Upper lobe of left lung (tissue), 6 donors: ENCODE measurements around the gene HBS1L. TPM values are rescaled to one million over a fixed set of nuclear protein-coding genes. Genes with fewer than 3 reads are reported as not detected.

Source experiments
- ATAC-seq, 2 donors: fragments of 200-7000 bp; cut with Tn5 transposase; one replicate each; pipeline ENCODE4 v1.9.1; 2022; ENCODE audit warnings: mild to moderate bottlenecking in 2 of 2, moderate library complexity in 2 of 2; ENCODE audit not compliant: low FRiP score in 2 of 2
- DNase-seq, 2 donors: peaks; one replicate each; pipeline ENCODE4 v3.0.0-alpha.2; 2019 to 2020
- H3K27ac ChIP-seq, 4 donors: fragments of 200-600 bp; sonication (generic); one replicate each; pipeline ENCODE4 v1.5.1; 2016 to 2019
- H3K27me3 ChIP-seq, 4 donors: fragments of 200-600 bp; sonication (generic); one replicate each; pipeline ENCODE4 v1.5.1; 2017 to 2019
- H3K36me3 ChIP-seq, 4 donors: fragments of 200-600 bp; sonication (generic); one replicate each; pipeline ENCODE4 v1.5.1; 2016 to 2019
- H3K4me1 ChIP-seq, 4 donors: fragments of 200-600 bp; sonication (generic); one replicate each; pipeline ENCODE4 v1.5.1; 2018 to 2019
- H3K4me3 ChIP-seq, 4 donors: fragments of 200-600 bp; sonication (generic); one replicate each; pipeline ENCODE4 v1.5.1; 2017 to 2019; ENCODE audit warnings: mild to moderate bottlenecking in 2 of 4, moderate library complexity in 1 of 4
- H3K9me3 ChIP-seq, 4 donors: fragments of 200-600 bp; sonication (generic); one replicate each; pipeline ENCODE4 v1.5.1; 2018 to 2019
- EP300 ChIP-seq, 4 donors: sonication (generic); formaldehyde crosslinking; IDR thresholded peaks; one replicate each; pipeline ENCODE4 v1.5.1; 2017; ENCODE audit warnings: antibody characterized with exemption in 4 of 4, control low read depth in 2 of 4
- POLR2A ChIP-seq, 4 donors: fragments of 450-650 bp; IDR thresholded peaks; one replicate each; pipeline ENCODE4 v1.5.1; 2016 to 2017; ENCODE audit warnings: antibody characterized with exemption in 4 of 4, mild to moderate bottlenecking in 2 of 4
- POLR2AphosphoS5 ChIP-seq, 2 donors: sonication (generic); formaldehyde crosslinking; IDR thresholded peaks; one replicate each; pipeline ENCODE4 v1.5.1; 2017; ENCODE audit warnings: antibody characterized with exemption in 2 of 2
- WGBS, 2 donors: methylation state at CpG; one replicate each; pipeline ENCODE4 v1.1.5; 2017 to 2018; 5-methylcytosine and 5-hydroxymethylcytosine counted together
- total RNA-seq, 6 donors: library from RNA; depleted of rRNA in 4 of 6; stranded (reverse); fragments of >200 nt in 4 of 6; gene quantifications; one replicate each; pipeline versions ENCODE4 v1.1.0 to v1.2.1, GENCODE V29; 2016 to 2021
- TF ChIP-seq, protein P1 (sequence below), 6 experiments: fragments of 450-650 bp in 4 of 6; fragments of 200-600 bp in 2 of 6; sonication (generic) in 2 of 6; IDR thresholded peaks; one replicate each; pipeline ENCODE4 v1.5.1; 2016 to 2019; ENCODE audit warnings: antibody characterized with exemption in 6 of 6
- donor health status: DM: no; HTN: no; CAD: no; lungs with moderate emphysema.
- donor health status: DM: no; HTN: yes; CAD: no; lungs with severe emphysema.

HBS1L gene
- total RNA-seq, 6 donors from 2014 or later, result 16.8 to 47.0 (median 38.5) TPM

DNA sequence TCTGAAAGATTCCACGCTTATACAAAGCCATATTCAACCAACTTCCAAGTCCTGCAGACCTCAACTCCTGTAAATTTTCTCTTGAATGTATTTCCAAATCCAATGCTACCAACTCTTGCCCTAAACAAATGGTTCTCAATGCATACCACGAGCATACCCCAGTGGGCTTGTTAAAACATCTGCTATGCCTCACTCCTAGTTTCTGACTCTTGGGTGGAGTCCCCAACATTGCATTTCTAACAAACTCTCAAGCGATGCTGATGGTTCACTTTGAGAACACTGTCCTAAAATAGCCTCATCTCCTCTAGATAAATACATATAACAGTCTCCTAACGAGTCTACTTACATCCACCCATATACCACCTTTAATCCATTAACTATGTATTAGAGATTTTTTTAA is 7.3 kb downstream of the HBS1L start:
- H3K4me3 ChIP-seq, result no peak overlapping the region
- H3K27ac ChIP-seq, result no peak overlapping the region
- DNase-seq (no peak), ATAC-seq (no peak)
- H3K27me3 ChIP-seq, result no peaks in the 10 kb centered on the region
- WGBS, 2 donors, result 94 to 96% methylated on average over 4 of the region's 4 CpGs
- TF ChIP-seq POLR2AphosphoS5 (IDR thresholded peaks at IDR 0.05) (no peak), EP300 (IDR thresholded peaks at IDR 0.05) (no peak), POLR2A (IDR thresholded peaks at IDR 0.05) (no peak)
- TF ChIP-seq, protein P1, sequence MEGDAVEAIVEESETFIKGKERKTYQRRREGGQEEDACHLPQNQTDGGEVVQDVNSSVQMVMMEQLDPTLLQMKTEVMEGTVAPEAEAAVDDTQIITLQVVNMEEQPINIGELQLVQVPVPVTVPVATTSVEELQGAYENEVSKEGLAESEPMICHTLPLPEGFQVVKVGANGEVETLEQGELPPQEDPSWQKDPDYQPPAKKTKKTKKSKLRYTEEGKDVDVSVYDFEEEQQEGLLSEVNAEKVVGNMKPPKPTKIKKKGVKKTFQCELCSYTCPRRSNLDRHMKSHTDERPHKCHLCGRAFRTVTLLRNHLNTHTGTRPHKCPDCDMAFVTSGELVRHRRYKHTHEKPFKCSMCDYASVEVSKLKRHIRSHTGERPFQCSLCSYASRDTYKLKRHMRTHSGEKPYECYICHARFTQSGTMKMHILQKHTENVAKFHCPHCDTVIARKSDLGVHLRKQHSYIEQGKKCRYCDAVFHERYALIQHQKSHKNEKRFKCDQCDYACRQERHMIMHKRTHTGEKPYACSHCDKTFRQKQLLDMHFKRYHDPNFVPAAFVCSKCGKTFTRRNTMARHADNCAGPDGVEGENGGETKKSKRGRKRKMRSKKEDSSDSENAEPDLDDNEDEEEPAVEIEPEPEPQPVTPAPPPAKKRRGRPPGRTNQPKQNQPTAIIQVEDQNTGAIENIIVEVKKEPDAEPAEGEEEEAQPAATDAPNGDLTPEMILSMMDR (IDR thresholded peaks at IDR 0.05), result no peak
- H3K9me3 ChIP-seq, result no peaks in the 10 kb centered on the region
- peaks cover 3 to 27% (median 16%) of the 10 kb centered on the region in 4 donors for H3K4me1 ChIP-seq
- H3K36me3 ChIP-seq, result peaks cover 0 to 20% (median 11%) of the 10 kb centered on the region in 4 donors

DNA sequence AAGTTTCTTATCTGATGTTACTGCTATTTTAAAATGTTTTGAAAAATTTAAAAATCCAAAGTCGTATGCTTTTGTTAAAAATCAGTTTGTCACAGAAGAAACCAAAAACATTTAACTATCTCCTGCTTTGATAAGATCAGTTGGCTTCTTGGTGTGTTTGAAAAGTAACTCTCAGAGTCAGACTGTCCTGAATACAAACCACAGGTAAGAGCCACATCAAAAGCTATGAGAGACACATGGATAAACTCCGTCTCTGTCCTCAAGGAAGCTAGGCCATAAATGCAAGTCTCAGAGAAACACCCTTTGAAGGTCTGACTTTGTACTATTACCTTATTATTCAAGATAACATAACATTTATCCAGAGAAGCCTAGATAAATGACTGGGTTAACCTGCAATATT is 7.7 kb downstream of the HBS1L start:
- ATAC-seq (no peak), DNase-seq (no peak)
- no peak overlapping the region for H3K27ac ChIP-seq
- H3K27me3 ChIP-seq, result no peaks in the 10 kb centered on the region
- no peaks in the 10 kb centered on the region for H3K9me3 ChIP-seq
- TF ChIP-seq POLR2A (IDR thresholded peaks at IDR 0.05) (no peak), EP300 (IDR thresholded peaks at IDR 0.05) (no peak), POLR2AphosphoS5 (IDR thresholded peaks at IDR 0.05) (no peak)
- TF ChIP-seq, protein P1 (IDR thresholded peaks at IDR 0.05), result no peak
- 76 to 81% methylated on average over 2 of the region's 2 CpGs for WGBS, 2 donors
- peaks cover 0 to 21% (median 11%) of the 10 kb centered on the region in 4 donors for H3K36me3 ChIP-seq
- no peak overlapping the region for H3K4me3 ChIP-seq
- H3K4me1 ChIP-seq, result peaks cover 0 to 22% (median 16%) of the 10 kb centered on the region in 4 donors

DNA sequence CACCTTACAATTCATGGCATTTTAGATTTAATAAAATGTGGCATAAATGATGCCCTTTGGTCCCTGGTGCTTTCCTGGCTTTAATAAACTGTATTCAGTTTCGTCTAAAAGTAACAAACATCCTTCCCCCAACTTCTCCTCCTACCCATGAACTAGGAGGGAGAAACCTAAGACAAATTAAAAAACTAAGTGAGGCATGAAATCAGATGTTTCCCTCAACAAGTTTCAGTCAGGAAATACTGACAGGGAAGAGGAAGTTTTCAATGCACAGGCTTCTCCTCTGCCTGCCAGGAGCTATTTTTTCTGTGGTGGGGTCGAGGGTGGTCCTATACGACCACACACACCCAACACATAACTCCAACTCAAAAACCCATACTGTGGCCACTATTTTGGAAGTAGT is 10.0 kb downstream of the HBS1L start:
- DNase-seq (no peak), ATAC-seq (no peak)
- Histone ChIP-seq H3K36me3 (peaks cover 0 to 23% (median 10%) of the 10 kb centered on the region in 4 donors), H3K4me3 (no peak overlapping the region), H3K4me1 (peaks cover 0 to 20% (median 16%) of the 10 kb centered on the region in 4 donors), H3K27me3 (no peaks in the 10 kb centered on the region), H3K27ac (no peak overlapping the region), H3K9me3 (no peaks in the 10 kb centered on the region)
- TF ChIP-seq POLR2A (IDR thresholded peaks at IDR 0.05) (no peak), POLR2AphosphoS5 (IDR thresholded peaks at IDR 0.05) (no peak), EP300 (IDR thresholded peaks at IDR 0.05) (no peak)
- TF ChIP-seq, protein P1 (IDR thresholded peaks at IDR 0.05), result no peak
- WGBS, 2 donors, result 50 to 64% methylated on average over 3 of the region's 3 CpGs

DNA sequence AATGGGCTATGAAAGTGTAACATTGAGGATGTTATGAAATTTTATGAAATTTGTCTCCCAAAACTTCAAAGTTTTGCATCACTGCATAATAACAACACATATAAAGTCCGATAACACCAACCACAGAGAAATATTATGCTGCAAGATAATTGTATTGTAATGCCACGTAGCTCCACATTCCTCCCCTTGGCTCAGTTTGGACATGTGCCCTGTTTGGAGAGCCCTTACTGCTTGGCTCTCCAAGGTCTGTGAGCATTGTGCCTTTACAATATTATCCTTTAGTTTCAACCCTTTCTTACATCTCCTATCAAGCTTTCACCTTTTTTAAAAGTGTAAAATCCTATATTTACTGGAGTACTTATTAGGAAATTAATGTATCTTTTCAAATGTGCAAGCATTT is 10.8 kb downstream of the HBS1L start:
- H3K4me1 ChIP-seq, result peaks cover 0 to 20% (median 16%) of the 10 kb centered on the region in 4 donors
- H3K9me3 ChIP-seq, result no peaks in the 10 kb centered on the region
- no peak overlapping the region for H3K27ac ChIP-seq
- ATAC-seq (no peak), DNase-seq (peak in 1 of 2 donors; percentile 48)
- 66 to 67% methylated on average over 2 of the region's 2 CpGs for WGBS, 2 donors
- H3K36me3 ChIP-seq, result peaks cover 0 to 23% (median 13%) of the 10 kb centered on the region in 4 donors
- TF ChIP-seq POLR2A (IDR thresholded peaks at IDR 0.05) (no peak), POLR2AphosphoS5 (IDR thresholded peaks at IDR 0.05) (no peak), EP300 (IDR thresholded peaks at IDR 0.05) (no peak)
- TF ChIP-seq, protein P1 (IDR thresholded peaks at IDR 0.05), result no peak
- H3K27me3 ChIP-seq, result no peaks in the 10 kb centered on the region
- no peak overlapping the region for H3K4me3 ChIP-seq

DNA sequence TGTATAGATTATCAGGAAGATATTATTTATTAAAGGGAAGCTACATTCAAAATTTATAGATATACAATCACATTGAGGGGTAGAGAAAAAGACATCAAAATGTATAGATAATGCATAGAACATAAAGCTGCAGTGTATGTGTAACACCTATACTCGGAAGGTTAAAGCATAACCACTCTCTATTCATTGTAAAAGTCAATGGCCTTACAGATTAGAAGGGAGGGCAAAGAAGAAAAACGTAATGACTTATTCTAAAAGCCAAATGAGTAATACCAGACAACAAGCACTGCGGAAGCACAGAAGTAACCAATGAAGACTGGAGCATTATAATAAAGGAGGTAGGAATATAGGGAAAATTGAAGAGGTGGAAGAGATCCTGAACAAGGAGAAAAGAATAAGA is 11.3 kb downstream of the HBS1L start:
- peaks cover 0 to 26% (median 13%) of the 10 kb centered on the region in 4 donors for H3K36me3 ChIP-seq

More for the DNA sequence above, 11.3 kb downstream of the HBS1L start:
- Histone ChIP-seq H3K4me3 (no peak overlapping the region), H3K4me1 (peaks cover 0 to 20% (median 16%) of the 10 kb centered on the region in 4 donors), H3K27ac (no peak overlapping the region), H3K27me3 (no peaks in the 10 kb centered on the region), H3K9me3 (no peaks in the 10 kb centered on the region)
- WGBS, 2 donors, result 89% methylated on average over 3 of the region's 3 CpGs
- TF ChIP-seq POLR2AphosphoS5 (IDR thresholded peaks at IDR 0.05), result no peak
- no peak for TF ChIP-seq EP300 (IDR thresholded peaks at IDR 0.05)
- no peak for TF ChIP-seq POLR2A (IDR thresholded peaks at IDR 0.05)
- TF ChIP-seq, protein P1 (IDR thresholded peaks at IDR 0.05), result no peak
- no peak for ATAC-seq
- DNase-seq, result no peak
